ENCODE measurements around the gene CTNND2. TPM values are rescaled to one million over a fixed set of nuclear protein-coding genes. Genes with fewer than 3 reads are reported as not detected.

CTNND2 gene
- total and polyA plus RNA-seq, 2 donors (not counting 1 experiment from before 2014, with no cell fraction given) = not detected

GRCh38 chr5:11361768-11362167, 542.5 kb downstream of the CTNND2 start:
- ChIA-PET POLR2A (no interaction called here), CTCF (no interaction called here)
- intact Hi-C loops (cut with micrococcal nuclease) = no loop called here
- Histone ChIP-seq H3K9ac (ENCODE audit: low read length) (no peak overlapping the region), H3K4me2 (replicated peaks; ENCODE audit: low read depth, low read length, poor library complexity, severe bottlenecking) (no peak overlapping the region), H3K9me3 (ENCODE audit: control extremely low read depth in 1 of 3, control insufficient read depth in 2 of 3, insufficient read depth in 1 of 3, low read length in 2 of 3) (no peaks in the 10 kb centered on the region), H4K20me1 (ENCODE audit: control insufficient read depth, insufficient read depth, low read length, poor library complexity, severe bottlenecking) (no peaks in the 10 kb centered on the region), H3K27me3 (replicated peaks in 1 of 4; ENCODE audit: control extremely low read depth in 1 of 4, control insufficient read depth in 3 of 4, insufficient read depth in 4 of 4, low read length in 3 of 4) (no peaks in the 10 kb centered on the region), H3K27ac (ENCODE audit: low read length in 2 of 2) (no peak overlapping the region), H3K4me3 (ENCODE audit: control extremely low read depth in 1 of 5, extremely low read depth in 1 of 5, insufficient read depth in 1 of 5, low read depth in 2 of 5, low read length in 4 of 5) (no peak overlapping the region), H2AFZ (ENCODE audit: insufficient read depth, low read depth, low read length, poor library complexity, severe bottlenecking) (no peak overlapping the region), H3K4me1 (ENCODE audit: control insufficient read depth in 2 of 2, insufficient read depth in 2 of 2, low read length in 2 of 2) (no peaks in the 10 kb centered on the region), H3K36me3 (replicated peaks in 1 of 2; ENCODE audit: control extremely low read depth in 1 of 2, control insufficient read depth in 1 of 2, extremely low read depth in 1 of 2, insufficient read depth in 2 of 2, low read length in 1 of 2) (no peaks in the 10 kb centered on the region), H3K79me2 (ENCODE audit: control insufficient read depth, insufficient read depth, low read length) (no peaks in the 10 kb centered on the region)
- Mint-ChIP-seq H3K4me1 (no peaks in the 10 kb centered on the region), H3K27ac (no peak overlapping the region), H3K4me3 (no peak overlapping the region), H3K27me3 (no peaks in the 10 kb centered on the region), H3K9me3 (ENCODE audit: insufficient read depth) (peaks cover 2% of the 10 kb centered on the region)
- DNase-seq (no peak), ATAC-seq (ENCODE audit: low read depth) (no peak)
- WGBS (ENCODE audit: insufficient coverage) = 88% methylated on average over 2 of the region's 4 CpGs
- TF ChIP-seq EZH2 (IDR thresholded peaks at IDR 0.05; ENCODE audit: borderline replicate concordance, insufficient read depth, low read depth, low read length, poor library complexity, severe bottlenecking) = no peak
- TF ChIP-seq CTCF (IDR thresholded peaks at IDR 0.05) = no peak

DNA sequence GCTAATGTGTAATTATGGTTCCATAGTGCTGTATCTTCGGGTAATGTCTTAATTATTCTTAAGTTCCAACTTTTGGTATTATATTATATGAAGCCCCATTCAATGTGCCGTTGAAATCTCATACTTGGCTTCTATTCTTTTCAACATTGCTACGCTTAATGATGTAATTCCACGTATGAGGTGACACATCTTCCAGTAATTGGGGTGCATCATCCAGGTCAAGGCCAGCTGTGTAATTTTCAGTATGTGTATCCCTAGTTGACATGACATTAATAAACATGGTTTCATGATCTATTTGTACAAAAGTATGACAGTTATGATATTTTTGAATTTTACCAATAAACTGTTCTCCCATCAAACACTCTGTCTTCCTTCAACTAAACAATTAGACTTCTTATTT, 546.3 kb downstream of the CTNND2 start:
- H3K36me3 ChIP-seq (replicated peaks in 1 of 2; ENCODE audit: control extremely low read depth in 1 of 2, control insufficient read depth in 1 of 2, extremely low read depth in 1 of 2, insufficient read depth in 2 of 2, low read length in 1 of 2) = no peaks in the 10 kb centered on the region
- H3K27ac Mint-ChIP-seq = no peak overlapping the region
- H3K9me3 ChIP-seq (ENCODE audit: control extremely low read depth in 1 of 3, control insufficient read depth in 2 of 3, insufficient read depth in 1 of 3, low read length in 2 of 3) = no peaks in the 10 kb centered on the region
- no peaks in the 10 kb centered on the region for H3K27me3 ChIP-seq (replicated peaks in 1 of 4; ENCODE audit: control extremely low read depth in 1 of 4, control insufficient read depth in 3 of 4, insufficient read depth in 4 of 4, low read length in 3 of 4)
- no peaks in the 10 kb centered on the region for H3K79me2 ChIP-seq (ENCODE audit: control insufficient read depth, insufficient read depth, low read length)
- no peaks in the 10 kb centered on the region for H4K20me1 ChIP-seq (ENCODE audit: control insufficient read depth, insufficient read depth, low read length, poor library complexity, severe bottlenecking)
- H3K9ac ChIP-seq (ENCODE audit: low read length) = no peak overlapping the region
- H3K4me1 Mint-ChIP-seq = no peaks in the 10 kb centered on the region
- H2AFZ ChIP-seq (ENCODE audit: insufficient read depth, low read depth, low read length, poor library complexity, severe bottlenecking) = no peak overlapping the region
- H3K4me1 ChIP-seq (ENCODE audit: control insufficient read depth in 2 of 2, insufficient read depth in 2 of 2, low read length in 2 of 2) = no peaks in the 10 kb centered on the region
- WGBS (ENCODE audit: insufficient coverage) = 40% methylated on average over 2 of the region's 4 CpGs
- ChIA-PET CTCF (no interaction called here), POLR2A (no interaction called here)
- ATAC-seq (ENCODE audit: low read depth) (no peak), DNase-seq (no peak)
- intact Hi-C loops (cut with micrococcal nuclease) = no loop called here
- no peak overlapping the region for H3K4me2 ChIP-seq (replicated peaks; ENCODE audit: low read depth, low read length, poor library complexity, severe bottlenecking)
- no peak overlapping the region for H3K27ac ChIP-seq (ENCODE audit: low read length in 2 of 2)
- H3K27me3 Mint-ChIP-seq = no peaks in the 10 kb centered on the region
- peaks cover 7% of the 10 kb centered on the region for H3K9me3 Mint-ChIP-seq (ENCODE audit: insufficient read depth)
- no peak overlapping the region for H3K4me3 Mint-ChIP-seq
- H3K4me3 ChIP-seq (ENCODE audit: control extremely low read depth in 1 of 5, extremely low read depth in 1 of 5, insufficient read depth in 1 of 5, low read depth in 2 of 5, low read length in 4 of 5) = no peak overlapping the region
- TF ChIP-seq EZH2 (IDR thresholded peaks at IDR 0.05; ENCODE audit: borderline replicate concordance, insufficient read depth, low read depth, low read length, poor library complexity, severe bottlenecking) (no peak), CTCF (IDR thresholded peaks at IDR 0.05) (no peak)
